HG02642 (cell line): ENCODE data around the gene HABP2.

Experiments
- ATAC-seq: cut with Tn5 transposase; IDR thresholded peaks from one replicate; pipeline ENCODE4 v1.9.1; 2021; ENCODE audit warnings: mild to moderate bottlenecking; ENCODE audit not compliant: unreplicated experiment, poor library complexity

HABP2 gene

DNA sequence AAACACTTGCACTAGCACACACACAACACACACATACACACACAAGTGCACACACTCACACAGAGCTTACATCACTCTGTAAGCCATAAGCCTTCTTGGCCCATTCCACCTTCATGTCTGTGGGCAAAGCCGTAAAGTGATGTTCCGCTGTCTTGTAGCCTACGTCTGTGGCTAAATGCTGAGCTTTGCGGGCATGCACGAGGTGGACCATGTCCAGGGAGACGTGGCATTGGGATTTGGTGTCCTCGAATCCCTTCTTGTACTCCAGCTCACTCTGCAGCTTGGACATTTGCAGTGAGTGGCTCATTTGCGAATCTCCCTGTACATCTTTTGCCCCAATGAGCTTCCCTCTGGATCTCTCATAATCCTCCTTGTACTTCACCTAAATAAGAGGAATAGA is 68.9 kb downstream of the HABP2 start:
- no peak for ATAC-seq

DNA sequence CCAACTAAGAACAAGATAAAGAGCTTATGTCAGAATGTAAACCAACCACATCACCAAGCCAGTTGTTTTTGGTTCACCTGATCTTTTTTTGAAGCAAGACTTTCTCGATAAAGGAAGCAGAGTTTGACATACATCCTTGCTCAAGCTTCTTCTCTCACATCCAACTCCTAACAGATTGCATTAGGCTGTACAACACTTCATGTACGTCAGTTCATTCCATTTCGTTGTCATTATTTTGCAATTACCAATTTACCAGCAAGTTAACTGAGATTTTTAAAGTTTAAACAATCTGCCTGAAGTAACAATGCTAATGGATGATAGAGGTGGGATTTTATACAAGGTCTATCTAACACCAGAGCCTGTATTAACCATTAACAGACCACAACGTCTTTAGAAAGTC is 70.0 kb downstream of the HABP2 start:
- ATAC-seq, result no peak

DNA sequence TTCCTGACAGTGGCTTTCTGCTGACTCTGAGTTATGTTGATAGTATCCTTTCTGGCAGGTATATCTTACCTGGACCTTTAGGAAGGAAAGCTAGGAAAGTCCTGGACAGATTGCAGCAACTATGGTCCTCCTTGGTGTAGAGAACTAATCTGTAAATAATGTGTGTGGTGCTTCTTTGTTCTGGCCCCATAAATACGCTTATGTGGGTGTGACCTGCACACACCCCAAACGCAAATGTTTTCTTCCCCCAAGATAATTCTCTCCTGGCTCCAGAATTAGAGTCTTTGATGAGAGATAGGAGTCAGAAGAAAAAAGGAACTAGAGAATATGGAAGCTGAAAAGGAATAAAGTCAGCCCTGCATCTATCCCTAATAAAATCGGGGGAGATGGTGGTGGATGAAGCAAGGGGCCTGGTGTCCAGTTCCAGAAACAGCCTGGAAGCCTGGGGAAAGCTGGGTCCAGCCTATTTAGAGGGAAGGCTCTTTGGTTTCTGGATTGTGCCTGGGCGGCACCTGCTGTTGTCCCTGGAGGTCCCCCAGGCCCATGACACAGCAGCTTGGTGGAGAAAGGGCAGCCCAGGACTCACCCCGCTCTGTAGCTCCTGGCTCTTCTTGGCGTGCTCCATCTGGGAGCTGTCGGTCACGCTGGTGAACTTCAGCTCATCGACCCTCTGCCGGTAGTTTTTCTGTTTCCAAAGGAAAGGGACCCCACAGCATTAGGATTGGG is 72.8 kb downstream of the HABP2 start:
- ATAC-seq, result no peak

DNA sequence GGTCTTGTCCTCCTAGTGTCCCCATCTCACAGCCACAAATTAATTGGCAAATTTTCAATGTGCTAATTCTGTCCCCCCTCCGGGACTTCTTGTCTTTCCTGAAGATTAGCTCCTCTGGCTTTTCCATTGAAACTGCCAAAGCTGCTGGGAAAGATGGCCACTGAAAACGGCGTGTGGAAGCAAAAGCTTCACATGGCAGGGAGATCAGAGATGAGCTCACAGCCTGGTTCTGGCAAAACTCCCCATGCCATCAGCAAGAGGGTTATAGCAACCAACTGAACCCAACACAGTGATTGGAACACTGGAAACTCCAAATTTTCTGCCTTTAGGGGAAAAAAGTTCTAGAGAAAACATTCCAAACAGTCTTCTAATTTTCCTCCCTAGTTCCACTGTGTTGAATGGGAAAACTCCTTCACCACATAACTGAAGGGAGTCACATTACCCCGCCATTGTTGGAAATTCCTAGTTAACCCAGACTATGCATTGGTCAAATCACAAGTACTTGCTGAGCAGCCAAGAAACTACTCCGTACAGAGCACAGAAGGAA is 74.0 kb downstream of the HABP2 start:
- no peak for ATAC-seq

DNA sequence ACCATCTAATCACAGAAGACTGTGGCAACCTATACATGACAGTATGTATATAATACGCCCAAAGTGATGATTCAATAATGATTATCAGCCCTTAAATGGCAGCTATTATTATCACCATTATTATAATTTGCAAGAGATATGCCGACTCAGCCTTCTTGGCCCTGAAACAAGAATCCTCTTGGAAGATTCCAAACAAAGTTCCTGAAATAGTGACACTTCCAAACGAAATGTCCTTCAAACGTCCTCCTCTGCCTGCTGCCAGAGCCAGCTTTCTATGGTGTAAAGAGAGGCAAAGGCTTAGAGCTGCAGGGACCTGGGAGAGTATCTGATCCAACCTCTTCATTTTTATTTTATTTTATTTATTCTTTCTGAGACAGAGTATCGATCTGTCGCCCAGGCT is 75.0 kb downstream of the HABP2 start:
- ATAC-seq, result no peak

DNA sequence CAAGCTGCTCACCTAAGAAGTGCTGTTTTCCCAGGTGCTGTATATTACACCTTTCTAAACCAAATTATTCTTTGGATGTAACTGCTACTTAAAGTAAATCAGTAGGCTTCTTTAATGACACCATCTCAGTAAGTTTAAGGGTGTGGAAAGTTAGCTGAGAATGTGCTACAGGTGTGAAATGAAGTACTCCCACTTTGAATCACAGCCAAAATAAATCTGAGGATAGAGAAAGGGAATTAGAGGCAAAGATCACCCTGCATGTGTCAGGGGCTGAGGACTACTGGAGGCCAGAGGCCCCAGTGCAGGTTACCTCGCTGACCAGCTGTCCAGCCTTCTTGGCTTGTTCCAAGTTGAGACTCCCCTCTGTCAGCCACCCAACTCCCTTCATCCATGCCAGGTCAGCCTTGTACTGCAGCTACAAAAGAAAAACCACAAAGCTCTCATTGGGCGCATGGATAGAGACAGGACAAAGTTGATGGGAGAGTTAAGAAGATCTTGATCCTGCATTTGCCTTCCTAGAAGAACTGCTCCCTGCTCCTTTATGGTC is 75.8 kb downstream of the HABP2 start:
- no peak for ATAC-seq

DNA sequence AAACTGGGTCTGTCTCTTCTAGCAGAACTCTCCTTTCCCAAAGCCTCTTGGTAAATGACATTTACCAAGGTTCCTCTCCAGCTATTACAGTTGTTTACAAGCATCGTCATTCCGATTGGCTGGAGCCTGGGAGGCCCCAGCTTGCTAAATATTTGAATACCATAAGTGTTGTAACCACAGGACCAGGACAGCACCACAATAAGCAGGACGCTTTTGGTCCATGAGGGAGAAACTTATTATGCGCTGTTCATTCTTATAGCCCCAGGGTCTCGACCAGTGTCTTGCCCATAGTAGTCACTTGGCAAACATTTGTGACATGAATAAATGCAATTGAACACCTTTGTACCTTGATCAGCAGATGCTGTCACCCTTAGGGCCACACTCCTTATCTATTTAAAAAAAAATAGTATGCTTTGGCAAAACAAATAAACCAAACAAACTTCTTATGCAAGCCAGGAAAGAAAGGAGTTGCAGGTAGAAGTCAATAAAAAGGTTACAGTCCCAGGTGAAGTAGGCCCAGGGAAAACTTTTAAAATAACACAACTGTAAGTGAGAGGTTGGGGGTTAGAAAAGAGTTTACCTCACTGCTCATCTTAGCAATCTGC is 78.2 kb downstream of the HABP2 start:
- no peak for ATAC-seq

DNA sequence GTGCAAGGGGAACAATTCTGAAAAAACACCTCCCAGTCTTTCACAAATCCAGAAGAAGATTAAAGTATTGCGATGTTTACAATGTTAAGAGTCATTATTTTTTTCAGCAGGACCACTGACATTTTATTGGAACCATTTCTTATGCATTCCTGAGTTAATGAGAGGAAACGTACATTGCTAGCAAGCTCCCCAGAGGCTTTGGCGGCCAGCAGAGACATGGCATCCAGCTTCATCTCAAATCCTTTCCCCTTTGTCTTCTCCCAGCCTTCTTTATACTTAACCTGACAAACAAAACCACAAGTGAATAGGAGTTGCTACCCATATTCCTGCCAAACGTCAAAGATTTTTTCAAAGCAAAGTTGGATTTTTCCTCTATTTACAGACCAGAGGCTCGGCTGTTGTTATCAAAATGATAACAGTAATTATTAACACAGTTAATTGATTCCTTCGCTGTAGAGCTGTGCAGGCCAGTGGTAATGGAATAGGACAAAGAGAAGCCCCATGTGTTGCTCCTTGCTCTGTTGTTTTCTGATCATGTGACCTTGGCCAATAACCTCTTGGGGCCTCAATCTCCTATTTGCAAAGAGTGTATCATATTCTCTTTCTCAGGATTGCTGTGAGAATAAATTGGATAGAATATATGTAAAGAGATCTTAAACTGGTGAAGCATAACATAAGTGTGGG is 79.0 kb downstream of the HABP2 start:
- ATAC-seq, result no peak
